ENCODE data around the gene SNN. TPM values are rescaled to one million over a fixed set of nuclear protein-coding genes. Genes with fewer than 3 reads are reported as not detected.

SNN gene
- total RNA-seq, 1 experiment from 2014 or later, result 26.0 TPM

DNA sequence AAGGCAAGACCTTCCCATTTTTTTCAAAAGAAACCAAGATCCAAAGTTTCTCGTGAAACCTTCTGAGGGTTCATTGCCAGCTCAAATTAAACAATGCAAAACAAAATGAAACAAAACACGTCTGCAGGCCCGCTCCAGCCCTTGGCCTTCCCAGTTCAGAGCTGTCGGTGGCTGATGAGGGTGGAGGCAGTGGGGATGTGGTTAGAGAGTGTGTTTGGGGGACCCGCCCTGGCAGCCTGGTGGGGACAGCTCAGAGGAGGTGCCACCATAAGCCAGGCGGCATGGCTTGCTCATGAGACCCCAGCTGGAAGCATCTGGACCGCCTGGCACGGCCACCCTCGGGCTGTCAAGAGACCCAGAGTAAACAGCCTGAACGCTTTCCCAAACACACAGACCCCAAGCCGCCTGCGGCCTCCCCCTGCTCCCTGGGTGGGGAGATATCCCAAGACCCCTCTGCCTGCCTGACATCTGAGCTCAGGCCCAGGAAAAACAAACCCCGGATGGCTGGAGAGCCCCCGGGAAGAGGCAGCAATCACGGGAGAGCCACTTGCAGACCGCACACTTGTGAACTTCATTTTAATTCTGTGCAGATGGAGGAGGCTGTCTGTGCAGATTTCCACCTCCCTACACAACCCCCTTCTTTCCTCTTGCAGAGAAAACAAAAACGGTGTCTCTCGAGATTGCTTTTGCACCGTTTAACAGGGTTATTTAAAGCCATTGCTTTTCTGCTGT is 46.2 kb upstream of the SNN start:
- no peak for DNase-seq
- CTCF ChIA-PET, result interaction anchor here (0.6 kb wide), 1 partner anchor 48 kb away, joined by 3 read pairs; no protein-coding TSS in a partner anchor
- Mint-ChIP-seq H3K4me1 (ENCODE audit: low read depth, unreplicated experiment) (peaks cover 38% of the 10 kb centered on the region), H3K27ac (ENCODE audit: unreplicated experiment) (no peak overlapping the region), H3K27me3 (ENCODE audit: unreplicated experiment) (no peaks in the 10 kb centered on the region), H3K9me3 (ENCODE audit: low read depth, unreplicated experiment) (peaks cover 5% of the 10 kb centered on the region), H3K4me3 (ENCODE audit: low read depth, unreplicated experiment) (no peak overlapping the region), H3K36me3 (ENCODE audit: insufficient read depth, unreplicated experiment) (peaks cover 13% of the 10 kb centered on the region)
- no TSS peak for BruUV-seq (replicated peaks)
- intact Hi-C loops (cut with micrococcal nuclease; ENCODE audit: unreplicated experiment), result no loop called here
- TF ChIP-seq, protein P1, sequence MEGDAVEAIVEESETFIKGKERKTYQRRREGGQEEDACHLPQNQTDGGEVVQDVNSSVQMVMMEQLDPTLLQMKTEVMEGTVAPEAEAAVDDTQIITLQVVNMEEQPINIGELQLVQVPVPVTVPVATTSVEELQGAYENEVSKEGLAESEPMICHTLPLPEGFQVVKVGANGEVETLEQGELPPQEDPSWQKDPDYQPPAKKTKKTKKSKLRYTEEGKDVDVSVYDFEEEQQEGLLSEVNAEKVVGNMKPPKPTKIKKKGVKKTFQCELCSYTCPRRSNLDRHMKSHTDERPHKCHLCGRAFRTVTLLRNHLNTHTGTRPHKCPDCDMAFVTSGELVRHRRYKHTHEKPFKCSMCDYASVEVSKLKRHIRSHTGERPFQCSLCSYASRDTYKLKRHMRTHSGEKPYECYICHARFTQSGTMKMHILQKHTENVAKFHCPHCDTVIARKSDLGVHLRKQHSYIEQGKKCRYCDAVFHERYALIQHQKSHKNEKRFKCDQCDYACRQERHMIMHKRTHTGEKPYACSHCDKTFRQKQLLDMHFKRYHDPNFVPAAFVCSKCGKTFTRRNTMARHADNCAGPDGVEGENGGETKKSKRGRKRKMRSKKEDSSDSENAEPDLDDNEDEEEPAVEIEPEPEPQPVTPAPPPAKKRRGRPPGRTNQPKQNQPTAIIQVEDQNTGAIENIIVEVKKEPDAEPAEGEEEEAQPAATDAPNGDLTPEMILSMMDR (IDR thresholded peaks at IDR 0.05; ENCODE audit: unreplicated experiment), result no peak

DNA sequence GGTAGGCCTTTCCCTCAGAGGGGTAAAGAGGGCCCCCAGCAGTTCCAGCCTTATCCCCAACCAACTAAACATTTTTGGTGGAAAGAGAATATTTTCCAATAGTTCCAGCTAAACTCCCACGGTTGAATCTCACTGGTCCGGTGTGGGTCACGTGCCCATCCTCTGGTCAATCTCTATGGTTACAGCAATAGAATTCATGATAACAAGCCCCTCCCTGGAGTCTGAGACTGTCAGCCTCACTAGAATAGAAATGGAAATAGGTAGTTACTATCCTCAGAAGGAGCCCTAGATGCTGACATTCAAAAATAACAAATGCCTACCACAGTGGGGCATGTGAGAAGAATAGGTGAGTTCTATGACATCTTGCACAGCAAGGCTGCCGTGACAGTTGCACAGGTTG is 44.0 kb upstream of the SNN start:
- DNase-seq, result no peak
- TF ChIP-seq, protein P1 (IDR thresholded peaks at IDR 0.05; ENCODE audit: unreplicated experiment), result no peak
- Mint-ChIP-seq H3K4me3 (ENCODE audit: low read depth, unreplicated experiment) (no peak overlapping the region), H3K9me3 (ENCODE audit: low read depth, unreplicated experiment) (peaks cover 5% of the 10 kb centered on the region), H3K27ac (ENCODE audit: unreplicated experiment) (peak overlapping the region; percentile 26), H3K4me1 (ENCODE audit: low read depth, unreplicated experiment) (peaks cover 45% of the 10 kb centered on the region), H3K27me3 (ENCODE audit: unreplicated experiment) (no peaks in the 10 kb centered on the region), H3K36me3 (ENCODE audit: insufficient read depth, unreplicated experiment) (peaks cover 19% of the 10 kb centered on the region)
- intact Hi-C loops (cut with micrococcal nuclease; ENCODE audit: unreplicated experiment), result no loop called here
- CTCF ChIA-PET, result interaction anchor here (1.0 kb wide), 1 partner anchor 10 kb away, joined by 4 read pairs; no protein-coding TSS in a partner anchor
- no TSS peak for BruUV-seq (replicated peaks)

DNA sequence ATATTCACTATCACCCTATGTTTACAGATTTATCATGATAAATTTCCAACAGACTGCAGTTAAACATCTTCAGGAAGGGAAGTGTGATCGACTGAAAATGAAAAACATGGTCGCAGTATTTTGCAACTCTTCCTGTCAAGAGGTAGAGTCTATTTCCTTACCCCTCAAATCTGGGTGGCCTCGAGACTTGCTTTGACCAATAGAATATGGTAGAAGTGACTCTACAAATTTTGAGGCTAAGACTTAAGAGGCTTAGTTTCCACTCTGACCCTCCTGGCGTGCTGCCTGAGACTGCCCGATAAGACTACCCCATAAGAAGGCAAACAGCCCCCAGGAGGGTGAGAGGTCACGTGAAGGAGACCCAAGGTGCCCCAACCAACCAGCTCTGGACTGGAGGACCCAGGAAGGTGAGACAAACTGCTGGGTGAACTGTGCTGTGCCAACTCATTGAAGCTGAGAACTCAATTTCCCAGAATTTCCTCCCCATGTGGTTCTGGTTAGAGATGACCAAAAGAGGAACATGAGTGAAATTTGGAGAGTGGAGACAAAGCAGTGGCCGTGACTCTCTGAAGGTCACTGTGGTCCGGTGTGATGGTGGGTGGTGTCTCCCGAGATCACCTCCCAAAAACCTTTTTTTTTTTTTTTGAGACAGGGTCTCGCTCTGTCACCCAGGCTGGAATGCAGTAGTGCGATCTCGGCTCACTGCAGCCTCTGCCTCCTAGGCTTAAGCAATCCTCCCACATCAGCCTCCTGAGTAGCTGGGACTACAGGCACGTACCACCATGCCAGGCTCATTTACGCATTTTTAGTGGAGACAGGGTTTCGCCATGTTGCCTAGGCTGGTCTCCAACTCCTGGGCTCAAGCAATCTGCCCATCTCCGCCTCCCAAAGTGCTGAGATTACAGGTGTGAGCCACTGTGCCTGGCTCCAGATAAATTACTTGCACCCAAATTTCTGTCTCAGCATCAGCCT is 43.3 kb upstream of the SNN start:
- TF ChIP-seq, protein P1 (IDR thresholded peaks at IDR 0.05; ENCODE audit: unreplicated experiment), result no peak
- Mint-ChIP-seq H3K4me3 (ENCODE audit: low read depth, unreplicated experiment) (no peak overlapping the region), H3K27me3 (ENCODE audit: unreplicated experiment) (no peaks in the 10 kb centered on the region), H3K4me1 (ENCODE audit: low read depth, unreplicated experiment) (peaks cover 52% of the 10 kb centered on the region), H3K9me3 (ENCODE audit: low read depth, unreplicated experiment) (peaks cover 5% of the 10 kb centered on the region), H3K27ac (ENCODE audit: unreplicated experiment) (peak overlapping the region; percentile 26), H3K36me3 (ENCODE audit: insufficient read depth, unreplicated experiment) (peaks cover 19% of the 10 kb centered on the region)
- CTCF ChIA-PET, result interaction anchor here (0.6 to 1.0 kb wide), 2 partner anchors 11 to 22 kb away, joined by 4 read pairs; no protein-coding TSS in a partner anchor
- no TSS peak for BruUV-seq (replicated peaks)
- DNase-seq, result no peak
- intact Hi-C loops (cut with micrococcal nuclease; ENCODE audit: unreplicated experiment), result no loop called here

DNA sequence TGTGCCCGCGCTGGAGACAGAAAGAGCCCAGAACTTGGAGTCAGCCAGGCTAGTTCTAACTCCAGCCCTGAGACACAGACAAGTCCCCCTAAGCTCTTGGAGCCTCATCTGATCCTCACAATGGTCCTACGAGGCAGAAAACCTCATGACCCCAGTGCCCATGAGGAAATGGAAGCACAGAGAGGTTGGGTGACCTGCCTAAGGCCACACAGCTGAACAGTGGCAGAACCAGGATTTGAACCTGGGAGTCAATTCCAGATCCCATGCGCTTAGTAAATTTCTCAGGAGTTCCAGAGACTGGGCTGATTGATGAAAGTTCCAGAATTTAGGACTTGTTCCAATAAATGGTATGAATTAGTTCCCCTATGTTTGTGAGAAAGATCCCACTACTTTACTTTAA is 42.5 kb upstream of the SNN start:
- CTCF ChIA-PET, result interaction anchor here (0.6 kb wide), 2 partner anchors 12 to 23 kb away, joined by 4 to 5 read pairs; no protein-coding TSS in a partner anchor
- Mint-ChIP-seq H3K9me3 (ENCODE audit: low read depth, unreplicated experiment) (peaks cover 3% of the 10 kb centered on the region), H3K4me3 (ENCODE audit: low read depth, unreplicated experiment) (no peak overlapping the region), H3K27ac (ENCODE audit: unreplicated experiment) (no peak overlapping the region), H3K4me1 (ENCODE audit: low read depth, unreplicated experiment) (peaks cover 61% of the 10 kb centered on the region), H3K27me3 (ENCODE audit: unreplicated experiment) (no peaks in the 10 kb centered on the region), H3K36me3 (ENCODE audit: insufficient read depth, unreplicated experiment) (peaks cover 19% of the 10 kb centered on the region)
- intact Hi-C loops (cut with micrococcal nuclease; ENCODE audit: unreplicated experiment), result no loop called here
- no TSS peak for BruUV-seq (replicated peaks)
- TF ChIP-seq, protein P1 (IDR thresholded peaks at IDR 0.05; ENCODE audit: unreplicated experiment), result no peak
- no peak for DNase-seq

Data from Calu3 (cell line).